HPDE6-E6E7 (cell line): ENCODE measurements around the gene NKX1-2.
A peak's percentile ranks its signal among the peaks of the same experiment; 100 is the strongest.
"Not testable (repeated sequence)": the region's sequence is repeated elsewhere in the genome, so short reads cannot be mapped to it uniquely, and the experiment has no call there.

Experiments used
- DNase-seq: peaks from one replicate; pipeline ENCODE4 v3.0.0; 2011; ENCODE audit warnings: missing footprints; ENCODE audit errors: extremely low spot score

NKX1-2 gene

GRCh38 chr10:124451276-124451675 is 1.4 kb upstream of the NKX1-2 start:
- no peak for DNase-seq

DNA sequence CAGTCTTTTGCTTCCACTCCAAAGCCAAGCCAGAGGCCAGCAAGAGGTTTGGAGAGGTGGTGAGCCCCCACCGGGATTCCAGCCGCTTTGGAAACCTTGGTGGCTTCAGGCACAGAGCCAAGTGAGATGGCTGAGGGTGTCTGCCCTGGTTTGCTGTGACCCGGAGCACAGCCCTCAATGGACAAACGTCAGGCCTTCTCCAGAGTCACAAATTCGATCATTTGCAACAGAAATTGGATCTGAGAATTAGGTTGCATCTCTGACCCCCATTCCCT is 885 bp upstream of the NKX1-2 start:
- DNase-seq = no peak

DNA sequence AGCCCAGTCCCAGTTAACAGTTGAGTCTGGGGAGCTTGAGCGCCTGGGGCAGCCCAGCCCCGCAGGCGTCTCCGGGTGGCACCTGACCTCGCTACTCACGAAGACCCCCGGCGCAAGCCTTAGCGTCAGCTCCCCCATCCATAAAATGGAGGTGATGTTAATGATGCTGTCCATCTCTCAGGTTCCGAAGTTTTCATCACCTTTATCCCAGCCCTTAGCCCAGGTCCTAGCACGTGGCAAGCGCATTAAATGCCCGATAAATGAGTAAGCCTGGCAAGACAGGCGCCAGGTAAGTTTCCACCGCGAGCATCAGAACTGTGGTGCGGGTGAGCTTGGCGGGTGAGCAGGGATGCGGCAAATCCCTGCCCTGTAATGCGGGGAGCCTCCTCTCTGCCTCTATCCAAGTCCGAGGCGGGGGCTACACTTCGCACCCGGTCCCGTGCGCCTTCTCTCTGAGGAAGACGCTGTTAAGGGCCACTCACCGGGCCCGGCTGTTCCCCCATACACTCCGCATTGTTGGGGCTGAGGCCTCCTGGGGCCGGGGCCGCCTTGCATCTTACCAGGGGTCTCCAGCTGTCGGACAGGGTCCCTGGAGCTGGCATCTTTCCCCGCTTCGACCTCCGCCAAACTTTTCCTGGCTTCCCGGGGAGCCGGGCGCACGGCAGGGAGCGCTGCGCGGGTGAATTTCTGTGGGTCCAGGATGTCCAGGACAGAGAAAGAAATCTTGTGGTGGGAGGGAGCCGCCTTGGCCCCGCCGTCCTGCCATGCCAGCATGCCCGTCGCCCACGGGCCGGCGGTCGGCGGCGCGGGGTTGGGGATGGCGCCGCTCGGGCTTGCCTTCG is 444 bp downstream of the NKX1-2 start:
- peak; percentile 48 for DNase-seq

DNA sequence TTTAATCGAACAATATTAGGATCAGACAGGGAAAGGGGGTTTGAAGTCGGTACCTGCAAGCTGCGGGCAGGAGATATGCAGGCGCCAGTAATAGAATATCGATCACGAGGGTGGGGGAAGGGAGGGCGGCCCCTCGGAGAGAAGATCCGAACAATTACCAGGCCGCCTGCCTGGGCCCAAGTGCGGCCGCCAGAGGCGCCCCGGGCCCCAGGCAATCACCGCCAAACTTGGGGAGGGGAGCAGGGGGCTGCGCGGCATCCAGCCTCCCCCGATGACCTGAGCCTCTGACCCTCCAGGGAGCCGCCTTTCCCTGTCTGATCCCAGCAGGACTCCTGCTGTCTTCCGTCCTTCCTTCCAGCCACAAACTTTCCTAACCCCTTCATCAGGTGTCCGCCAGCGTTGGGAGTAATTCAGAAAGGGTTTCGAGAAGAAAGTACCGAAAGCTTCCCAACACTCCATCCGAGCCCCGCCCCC is 1.1 kb downstream of the NKX1-2 start:
- DNase-seq = no peak

- DNase-seq = no peak
Measured at GRCh38 chr10:124447751-124448466, 1.9 kb downstream of the NKX1-2 start.

DNA sequence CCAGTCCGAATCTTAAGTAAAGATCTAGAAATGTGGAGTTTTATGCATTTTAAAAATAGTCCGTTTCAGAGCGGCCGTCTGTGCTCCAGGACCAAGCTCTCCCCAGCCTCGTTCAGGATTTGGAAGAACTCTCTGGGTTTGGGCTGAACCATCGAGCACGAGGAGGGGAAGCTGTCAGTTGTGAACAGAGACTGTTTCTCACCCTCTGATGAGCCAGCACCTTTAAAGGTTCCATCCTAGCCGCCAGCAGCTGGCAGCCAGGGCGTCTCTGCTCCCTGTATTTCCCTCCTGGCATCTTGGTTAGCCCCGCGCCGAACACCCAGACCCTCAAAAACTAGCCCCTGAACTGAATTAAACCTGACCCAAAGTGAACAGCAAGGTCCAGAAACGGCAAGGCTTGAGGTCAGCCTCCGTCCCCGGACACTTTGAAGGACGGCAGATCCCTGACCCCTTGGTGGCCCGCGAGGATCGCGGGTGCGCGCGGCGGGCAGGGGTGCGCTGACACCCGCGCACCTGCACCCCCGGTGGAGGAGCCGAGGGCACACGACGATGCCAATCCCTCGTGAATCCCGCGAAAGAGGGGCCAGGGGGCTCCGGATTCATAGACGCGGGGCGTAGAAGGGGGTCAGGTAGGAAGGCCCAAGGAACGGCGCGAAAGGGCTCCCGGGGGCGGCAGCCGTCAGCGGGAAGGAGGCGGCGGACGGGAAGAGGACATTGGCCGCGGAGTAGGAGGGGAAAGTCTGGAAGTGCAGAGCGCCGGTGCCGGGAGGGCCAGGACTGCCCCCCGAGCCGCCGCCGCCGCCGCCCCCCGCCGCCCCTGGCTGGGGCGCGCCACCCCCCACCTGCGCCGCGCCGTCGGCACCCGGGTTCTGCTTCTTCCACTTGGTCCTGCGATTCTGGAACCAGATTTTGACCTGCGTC is 2.7 kb downstream of the NKX1-2 start:
- DNase-seq = no peak

DNA sequence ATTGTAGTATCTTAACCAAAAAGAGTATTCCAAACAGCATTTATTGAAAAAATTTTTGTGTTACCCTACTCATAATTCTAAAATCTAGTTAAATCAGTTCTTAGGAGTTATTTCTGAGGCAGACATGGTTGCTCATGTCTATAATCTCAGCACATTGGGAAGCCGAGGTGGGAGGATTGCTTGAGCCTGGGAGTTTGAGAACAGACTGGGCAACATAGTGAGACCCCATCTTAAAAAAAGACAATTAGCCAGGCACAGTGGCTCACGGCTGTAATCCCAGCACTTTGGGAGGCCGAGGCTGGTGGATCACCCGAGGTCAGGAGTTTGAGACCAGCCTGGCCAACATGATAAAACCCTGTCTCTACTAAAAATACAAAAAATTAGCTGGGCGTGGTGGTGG is 8.1 kb downstream of the NKX1-2 start:
- DNase-seq = not testable (repeated sequence)

DNA sequence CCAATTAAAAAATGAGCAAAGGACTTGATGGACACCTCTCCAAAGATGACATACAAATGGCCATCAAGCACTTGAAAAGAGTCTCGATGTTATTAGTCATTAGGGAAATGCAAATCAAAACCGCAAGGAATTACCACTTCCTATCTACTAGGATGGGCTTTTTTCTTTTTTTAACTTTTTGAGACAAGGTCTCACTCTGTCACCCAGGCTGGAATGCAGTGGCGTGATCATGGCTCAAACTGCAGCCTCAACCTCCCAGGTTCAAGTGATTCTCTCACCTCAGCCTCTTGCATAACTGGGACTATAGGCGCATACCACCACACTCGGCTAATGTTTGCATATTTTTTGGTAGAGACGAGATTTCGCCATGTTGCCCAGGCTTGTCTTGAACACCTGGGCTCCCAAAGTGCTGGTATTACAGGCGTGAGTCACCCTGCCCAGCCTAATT is 13.6 kb downstream of the NKX1-2 start:
- no peak for DNase-seq

- DNase-seq = not testable (repeated sequence)
Measured at GRCh38 chr10:124435683-124436082, 14.2 kb downstream of the NKX1-2 start.

- no peak for DNase-seq
Measured at GRCh38 chr10:124433461-124433860, 16.4 kb downstream of the NKX1-2 start.

DNA sequence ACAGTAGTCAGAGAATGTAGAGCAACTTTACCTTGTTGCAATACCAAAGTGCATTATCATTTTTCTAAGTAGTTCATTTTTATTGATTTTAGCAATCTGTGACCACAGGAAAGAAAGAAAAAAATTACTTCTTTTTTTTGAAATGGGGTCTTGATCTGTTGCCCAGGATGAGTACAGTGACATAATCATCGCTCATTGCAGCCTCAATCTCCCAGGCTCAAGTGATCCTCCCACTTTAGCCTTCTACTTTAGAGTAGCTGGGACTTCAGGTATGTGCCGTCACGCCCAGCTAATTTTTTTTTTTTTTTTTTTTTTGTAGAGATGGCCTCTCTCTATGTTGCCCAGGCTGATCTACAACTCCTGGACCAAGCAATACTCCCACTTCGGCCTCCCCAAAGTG is 19.8 kb downstream of the NKX1-2 start:
- DNase-seq = no peak

DNA sequence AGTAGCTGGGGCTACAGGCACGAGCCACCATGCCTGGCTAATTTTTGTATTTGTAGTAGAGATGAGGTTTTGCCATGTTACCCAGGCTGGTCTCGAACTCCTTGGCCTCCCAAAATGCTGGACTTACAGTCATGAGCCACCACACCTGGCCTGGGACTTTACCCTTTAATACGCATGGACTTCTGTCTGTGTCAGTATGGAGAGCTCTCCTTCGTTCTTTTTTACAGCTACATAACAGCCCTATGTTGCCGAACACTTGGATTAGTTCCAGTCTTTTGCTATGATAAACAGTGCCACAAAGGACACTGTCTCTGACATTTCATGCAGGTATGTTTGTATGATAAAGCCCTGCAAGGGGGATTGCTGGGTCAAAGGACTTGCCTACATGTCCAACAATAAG is 20.3 kb downstream of the NKX1-2 start:
- no peak for DNase-seq

- no peak for DNase-seq
Measured at GRCh38 chr10:124428207-124428777, 21.5 kb downstream of the NKX1-2 start.

GRCh38 chr10:124425227-124425962 is 24.4 kb downstream of the NKX1-2 start:
- no peak for DNase-seq

DNA sequence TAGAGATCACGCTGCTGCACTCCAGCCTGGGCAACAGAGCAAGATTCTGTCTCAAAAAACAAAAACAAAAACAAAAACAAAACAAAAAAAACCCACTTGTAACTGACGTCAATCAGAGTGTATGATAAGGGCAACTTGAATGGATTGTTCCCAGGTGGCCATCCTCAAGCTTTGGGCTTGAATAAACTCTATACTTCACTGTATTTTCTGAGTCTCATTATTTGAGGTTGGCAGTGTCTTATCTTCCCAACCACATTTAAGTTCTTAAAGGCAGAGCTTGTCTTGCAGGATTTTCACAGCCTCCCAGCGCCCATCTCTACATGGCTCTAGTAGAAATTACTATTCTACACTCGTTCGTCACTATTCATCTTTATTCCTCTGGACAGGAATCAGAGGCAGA is 26.0 kb downstream of the NKX1-2 start:
- no peak for DNase-seq

- no peak for DNase-seq
Measured at GRCh38 chr10:124422742-124423141, 27.1 kb downstream of the NKX1-2 start.

DNA sequence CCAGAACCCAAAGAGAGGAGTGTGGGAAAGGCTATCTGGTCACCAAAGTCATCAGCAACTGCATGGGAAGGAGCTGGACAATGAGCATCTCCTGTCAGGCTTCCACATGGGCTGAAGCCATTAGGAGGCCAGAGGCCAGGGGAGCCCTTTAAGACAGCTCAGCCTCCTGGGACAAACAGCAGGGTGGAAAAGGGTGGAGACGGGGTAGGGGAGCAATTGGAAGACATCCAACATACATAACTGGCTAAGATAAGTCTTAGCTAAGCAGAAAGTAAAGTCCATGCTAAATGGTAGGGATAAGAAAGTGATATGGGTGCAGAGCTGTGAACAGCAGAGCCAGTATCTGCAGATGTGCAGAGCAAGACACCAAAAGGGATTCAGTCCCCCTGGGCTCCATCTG is 29.6 kb downstream of the NKX1-2 start:
- DNase-seq = no peak

- DNase-seq = no peak
Measured at GRCh38 chr10:124419635-124420034, 30.2 kb downstream of the NKX1-2 start.

GRCh38 chr10:124418726-124419501 is 30.9 kb downstream of the NKX1-2 start, which contains the start of gene OAT:
Gene OAT, minus strand, starts transcription at chr10:124418923. Its CDS starts 6,752 bp downstream, at chr10:124412171.
- DNase-seq = peak; percentile 96
